GM19193 (cell line): ENCODE measurements around the gene GLE1.

Experiments used
- POLR2A ChIP-seq: IDR thresholded peaks from 4 replicates; pipeline ENCODE4 v1.6.1; 2011; ENCODE audit not compliant: insufficient read depth, insufficient read length; ENCODE audit errors: extremely low read depth

GLE1 gene, protein sequence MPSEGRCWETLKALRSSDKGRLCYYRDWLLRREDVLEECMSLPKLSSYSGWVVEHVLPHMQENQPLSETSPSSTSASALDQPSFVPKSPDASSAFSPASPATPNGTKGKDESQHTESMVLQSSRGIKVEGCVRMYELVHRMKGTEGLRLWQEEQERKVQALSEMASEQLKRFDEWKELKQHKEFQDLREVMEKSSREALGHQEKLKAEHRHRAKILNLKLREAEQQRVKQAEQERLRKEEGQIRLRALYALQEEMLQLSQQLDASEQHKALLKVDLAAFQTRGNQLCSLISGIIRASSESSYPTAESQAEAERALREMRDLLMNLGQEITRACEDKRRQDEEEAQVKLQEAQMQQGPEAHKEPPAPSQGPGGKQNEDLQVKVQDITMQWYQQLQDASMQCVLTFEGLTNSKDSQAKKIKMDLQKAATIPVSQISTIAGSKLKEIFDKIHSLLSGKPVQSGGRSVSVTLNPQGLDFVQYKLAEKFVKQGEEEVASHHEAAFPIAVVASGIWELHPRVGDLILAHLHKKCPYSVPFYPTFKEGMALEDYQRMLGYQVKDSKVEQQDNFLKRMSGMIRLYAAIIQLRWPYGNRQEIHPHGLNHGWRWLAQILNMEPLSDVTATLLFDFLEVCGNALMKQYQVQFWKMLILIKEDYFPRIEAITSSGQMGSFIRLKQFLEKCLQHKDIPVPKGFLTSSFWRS

GRCh38 chr9:128504485-128505413, at the start of gene GLE1:
Gene GLE1 (plus strand): TSS chr9:128504719. CDS start chr9:128504806, 87 bp downstream.
- TF ChIP-seq POLR2A: peak; percentile 81

DNA sequence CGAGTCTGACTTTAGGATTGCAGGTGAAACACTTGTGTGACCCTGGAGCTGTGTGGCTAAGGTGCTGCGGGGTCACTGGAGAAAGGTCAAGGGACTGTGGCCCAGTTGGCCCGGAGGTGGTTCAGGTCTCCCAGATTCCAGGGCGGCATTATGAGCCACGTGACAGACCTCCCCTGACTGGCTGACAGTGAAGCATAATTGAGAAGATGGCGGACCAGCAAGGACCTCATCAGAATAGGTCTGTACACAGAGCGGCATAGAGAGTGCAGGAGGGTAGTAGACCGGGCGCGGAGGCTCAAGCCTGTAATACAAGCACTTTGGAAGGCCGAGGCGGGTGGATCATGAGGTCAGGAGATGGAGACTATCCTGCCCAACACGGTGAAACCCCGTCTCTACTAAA, 49.5 kb upstream of the GLE1 start:
- no peak for TF ChIP-seq POLR2A

DNA sequence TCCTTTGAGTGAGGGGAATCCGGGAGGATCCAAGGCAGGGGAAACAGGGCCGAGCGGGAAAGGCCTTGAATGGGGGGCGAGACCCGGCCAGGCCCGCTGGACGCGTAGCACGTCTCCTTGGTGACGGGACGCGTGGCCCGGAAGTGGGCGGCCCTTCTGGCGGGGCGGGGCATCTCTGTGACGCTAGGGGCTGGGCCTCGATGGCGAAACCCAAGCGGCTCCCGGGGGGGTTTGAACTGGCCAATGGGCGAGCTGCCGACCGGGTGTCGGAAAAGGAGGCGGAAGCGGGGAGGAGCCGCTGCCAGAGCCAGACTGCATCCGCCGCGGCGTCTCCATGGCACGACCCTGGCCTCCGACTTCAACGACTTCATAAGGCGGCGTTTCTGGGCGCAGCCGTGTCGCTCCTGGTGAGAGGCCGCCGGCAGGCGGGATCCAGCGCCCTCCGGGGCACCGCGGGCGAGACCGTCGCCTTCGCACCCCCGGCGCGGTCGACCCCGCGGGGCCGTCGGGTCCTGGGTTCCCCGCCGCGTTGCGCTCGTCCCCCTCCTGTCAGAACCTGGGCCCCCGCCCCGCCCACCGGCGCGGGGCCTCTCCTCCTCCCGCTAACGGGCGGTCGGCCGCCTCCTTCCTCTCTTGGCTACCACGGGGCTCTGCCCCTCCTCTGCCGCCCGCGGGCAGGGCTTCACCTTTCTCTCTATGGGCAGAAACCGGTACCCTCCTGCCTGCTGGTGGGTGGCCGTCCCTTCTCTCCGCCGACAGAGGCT, 48.5 kb upstream of the GLE1 start, which contains the start of gene ODF2:
Gene ODF2, plus strand, starts transcription at position 158 of the 764 bp plus-strand sequence. Its CDS starts 86 bp downstream, at position 244.
- peak; percentile 86 for TF ChIP-seq POLR2A

DNA sequence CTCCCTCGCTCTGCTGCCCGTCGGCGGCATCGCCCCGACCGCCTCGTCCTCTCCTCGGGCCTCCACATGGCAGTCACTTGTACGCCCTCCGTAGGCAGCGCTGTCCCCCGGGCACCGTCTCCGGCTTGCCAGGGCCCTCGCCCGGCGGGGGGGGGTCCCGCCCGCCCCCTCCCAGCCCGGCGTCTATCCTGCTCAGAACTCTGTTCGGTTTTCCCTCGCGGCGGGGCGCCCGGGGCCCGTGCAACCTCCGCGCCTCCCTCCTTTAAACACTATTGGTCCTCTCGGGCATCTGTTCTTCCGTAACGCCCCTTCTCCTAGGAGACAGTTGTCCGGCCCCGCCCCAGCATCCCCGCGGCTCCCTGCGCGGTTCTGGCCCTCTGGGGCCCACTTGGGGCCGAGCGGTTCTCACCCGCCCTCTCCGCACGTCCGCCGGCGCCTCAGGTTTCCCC, 47.9 kb upstream of the GLE1 start:
- TF ChIP-seq POLR2A: no peak

DNA sequence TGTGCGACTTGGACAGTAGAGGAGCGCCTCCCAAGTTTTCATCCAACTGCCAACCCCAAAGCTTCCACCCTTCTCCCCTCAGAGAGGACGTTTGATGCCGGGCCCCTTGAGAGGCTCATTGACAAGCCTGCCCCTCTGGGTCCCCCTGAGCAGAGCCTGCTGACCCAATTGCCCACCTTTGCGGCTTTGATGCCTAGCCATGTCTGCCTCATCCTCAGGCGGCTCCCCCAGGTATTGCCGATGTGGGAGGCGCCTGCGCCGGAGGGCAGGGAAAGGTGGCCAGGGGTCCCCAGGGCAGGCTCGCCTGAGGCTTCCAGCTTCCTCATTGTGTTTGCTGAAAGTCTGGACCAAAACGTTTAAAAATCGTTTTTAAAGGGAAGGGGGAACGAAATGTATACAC, 47.3 kb upstream of the GLE1 start:
- TF ChIP-seq POLR2A: no peak

GRCh38 chr9:128459011-128459410, 45.5 kb upstream of the GLE1 start:
- TF ChIP-seq POLR2A: no peak

DNA sequence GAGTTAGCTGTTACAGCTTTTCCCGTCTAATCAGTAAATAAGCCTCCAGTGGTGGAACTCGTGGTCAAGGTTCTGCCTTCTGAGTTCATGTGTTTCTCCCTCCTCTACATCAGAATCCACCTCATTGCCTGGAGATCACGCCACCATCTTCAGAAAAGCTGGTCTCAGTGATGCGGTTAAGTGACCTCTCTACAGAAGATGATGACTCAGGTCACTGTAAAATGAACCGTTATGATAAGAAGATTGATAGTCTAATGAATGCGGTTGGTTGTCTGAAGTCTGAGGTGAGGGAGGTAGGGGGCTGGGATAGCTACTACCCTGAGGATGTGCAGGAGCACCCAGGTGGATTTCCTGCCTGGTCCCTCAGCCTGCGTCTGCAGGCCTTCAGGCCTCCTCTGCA, 35.4 kb upstream of the GLE1 start:
- no peak for TF ChIP-seq POLR2A

DNA sequence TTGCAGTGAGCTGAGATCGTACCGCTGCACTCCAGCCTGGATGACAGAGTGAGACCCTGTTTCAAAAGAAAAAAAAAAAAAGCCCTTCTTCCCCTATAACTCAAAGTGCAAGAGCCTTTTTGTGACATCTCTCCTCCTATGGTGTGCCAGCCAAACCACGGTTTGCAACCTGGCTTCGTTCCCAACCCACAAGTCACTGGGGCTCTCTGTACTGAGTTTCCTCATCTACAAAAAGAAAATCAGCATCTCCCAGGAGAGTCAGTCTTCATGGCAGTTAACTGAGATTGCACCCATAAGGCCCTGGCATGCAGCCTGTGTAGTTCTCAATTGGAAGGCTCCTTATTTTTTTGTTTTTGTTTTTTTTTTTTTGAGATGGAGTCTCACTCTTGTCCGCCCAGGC, 34.0 kb upstream of the GLE1 start:
- TF ChIP-seq POLR2A: no peak

DNA sequence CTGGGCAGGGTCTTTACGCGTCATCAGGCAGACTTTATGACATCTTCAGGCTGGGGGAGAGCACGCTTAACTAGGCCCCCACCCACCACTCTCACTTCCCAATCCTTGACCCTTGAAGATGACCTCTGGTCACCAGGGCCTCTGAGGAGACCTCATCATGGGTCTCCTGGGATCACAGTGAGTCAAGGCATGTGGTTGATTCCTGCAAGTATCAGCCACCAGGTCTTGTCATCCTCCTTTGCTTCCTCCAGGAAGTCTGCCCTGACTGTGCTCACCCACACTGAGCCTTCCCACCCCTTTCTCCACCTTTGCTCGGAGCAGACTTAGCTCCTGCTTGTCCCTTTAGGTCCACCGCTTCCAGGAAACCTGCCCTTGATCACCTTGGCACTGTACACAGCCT, 31.4 kb upstream of the GLE1 start:
- no peak for TF ChIP-seq POLR2A

- TF ChIP-seq POLR2A: no peak
These were observed 28.7 kb upstream of the GLE1 start for GRCh38 chr9:128475867-128476266.

GRCh38 chr9:128479262-128479661, 25.3 kb upstream of the GLE1 start:
- TF ChIP-seq POLR2A: no peak

GRCh38 chr9:128481561-128481960, 23.0 kb upstream of the GLE1 start:
- TF ChIP-seq POLR2A: no peak

GRCh38 chr9:128482186-128482585, 22.3 kb upstream of the GLE1 start:
- no peak for TF ChIP-seq POLR2A
